ENCODE data around the gene KRTAP10-9.
"Not testable (repeated sequence)": the region's sequence is repeated elsewhere in the genome, so short reads cannot be mapped to it uniquely, and the experiment has no call there.

The KRTAP10-9 gene

GRCh38 chr21:44626673-44627143 lies at the start of gene KRTAP10-9:
KRTAP10-9 (plus strand) TSS chr21:44627093; CDS start chr21:44627172, 79 bp downstream.
- no peak for DNase-seq (ENCODE audit: low read depth)

GRCh38 chr21:44578371-44579055 lies 48.4 kb upstream of the KRTAP10-9 start:
- no peak for DNase-seq (ENCODE audit: low read depth)

GRCh38 chr21:44579056-44579832 lies 47.6 kb upstream of the KRTAP10-9 start:
- DNase-seq (ENCODE audit: low read depth) = no peak

DNA sequence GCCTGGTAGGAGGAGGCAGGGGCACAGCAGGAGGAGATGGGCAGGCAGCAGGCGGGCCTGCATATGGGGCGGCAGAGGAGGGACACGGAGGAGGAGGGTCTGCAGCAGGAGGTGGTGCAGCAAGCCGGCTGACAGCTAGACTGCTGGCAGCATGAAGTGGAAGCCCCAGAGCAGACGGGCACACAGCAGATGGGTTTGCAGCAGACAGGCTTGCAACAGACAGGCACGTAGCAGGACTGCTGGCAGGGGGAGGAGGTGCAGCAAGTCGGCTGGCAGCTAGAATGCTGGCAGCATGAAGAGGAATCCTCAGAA lies 47.1 kb upstream of the KRTAP10-9 start:
- DNase-seq (ENCODE audit: low read depth) = no peak

GRCh38 chr21:44580231-44580821 lies 46.6 kb upstream of the KRTAP10-9 start, which contains the start of gene KRTAP10-5:
KRTAP10-5 (minus strand) TSS chr21:44580604; CDS start chr21:44580578, 26 bp downstream.
- DNase-seq (ENCODE audit: low read depth) = not testable (repeated sequence)

- DNase-seq (ENCODE audit: low read depth) = no peak
Observed at GRCh38 chr21:44581158-44581557, 45.7 kb upstream of the KRTAP10-9 start.

GRCh38 chr21:44582055-44582454 lies 44.8 kb upstream of the KRTAP10-9 start:
- no peak for DNase-seq (ENCODE audit: low read depth)

DNA sequence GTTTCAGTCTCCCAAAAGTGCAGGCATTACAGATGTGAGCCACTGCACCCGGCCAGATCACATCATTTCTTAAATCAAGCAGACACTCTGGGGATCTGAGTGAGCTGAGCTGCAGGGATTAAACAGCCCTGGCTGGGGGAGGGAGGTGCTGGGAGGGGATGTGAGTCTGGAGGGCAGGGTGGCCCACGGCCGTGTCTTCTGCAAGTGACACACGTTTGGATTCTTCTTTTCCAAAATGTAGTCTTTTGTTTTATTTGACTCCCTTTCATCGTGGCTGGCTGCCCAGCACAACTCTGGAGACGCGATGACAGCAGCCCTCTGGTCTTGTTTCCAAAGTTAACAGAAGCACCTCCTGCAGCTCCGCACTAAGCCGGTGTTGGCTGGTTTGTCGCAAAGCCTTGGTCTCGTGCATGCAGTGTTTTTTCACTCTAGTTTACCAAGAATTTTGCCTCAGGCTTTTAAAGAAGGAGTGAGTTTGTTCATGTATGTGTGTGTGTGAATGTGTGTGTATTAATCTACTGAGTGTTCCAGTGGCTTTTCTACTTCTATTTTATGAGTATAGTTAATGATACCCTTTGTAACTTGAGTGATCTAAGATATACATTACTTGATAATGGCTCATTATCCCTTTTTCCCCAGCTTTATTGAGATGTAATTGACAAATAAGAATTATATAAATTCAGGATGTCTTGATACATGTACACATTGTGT lies 43.6 kb upstream of the KRTAP10-9 start:
- no peak for DNase-seq (ENCODE audit: low read depth)

DNA sequence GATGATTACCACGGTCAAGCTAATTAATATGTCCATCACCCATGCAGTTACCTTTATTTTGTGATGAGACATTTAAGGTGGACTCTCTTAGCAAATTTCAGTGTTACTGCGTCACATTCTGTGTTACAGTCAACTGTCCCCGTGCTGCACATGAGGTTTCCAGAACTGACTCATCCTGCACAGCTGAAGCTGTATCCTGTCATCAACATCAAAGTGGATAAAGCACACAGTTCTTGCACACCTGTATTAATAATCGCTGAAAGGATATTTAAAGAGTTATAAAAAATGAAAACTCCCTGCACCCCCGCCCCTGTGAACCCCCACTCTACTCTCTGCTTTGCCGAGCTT lies 43.1 kb upstream of the KRTAP10-9 start:
- no peak for DNase-seq (ENCODE audit: low read depth)

DNA sequence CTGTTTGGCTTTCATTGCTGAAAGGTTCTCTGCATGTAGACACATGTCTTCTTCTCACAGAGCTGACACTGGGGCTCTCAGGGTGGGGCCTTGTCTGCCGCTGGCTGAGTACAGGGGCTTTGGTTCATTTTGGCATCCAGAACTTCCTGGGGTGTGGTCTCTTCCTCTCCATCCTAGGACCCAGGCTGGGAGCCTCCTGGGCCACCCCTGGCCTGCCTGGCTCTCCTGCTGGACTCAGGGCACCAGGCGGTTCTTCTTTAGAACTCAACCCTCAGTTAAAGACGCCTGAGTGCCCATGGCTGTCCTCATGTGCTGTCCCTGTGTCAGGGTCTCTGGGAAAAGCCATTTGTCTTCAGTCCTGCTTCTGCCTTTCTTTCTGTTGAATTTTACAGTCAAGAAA lies 41.0 kb upstream of the KRTAP10-9 start:
- no peak for DNase-seq (ENCODE audit: low read depth)

- no peak for DNase-seq (ENCODE audit: low read depth)
Observed at GRCh38 chr21:44589094-44589493, 37.8 kb upstream of the KRTAP10-9 start.

DNA sequence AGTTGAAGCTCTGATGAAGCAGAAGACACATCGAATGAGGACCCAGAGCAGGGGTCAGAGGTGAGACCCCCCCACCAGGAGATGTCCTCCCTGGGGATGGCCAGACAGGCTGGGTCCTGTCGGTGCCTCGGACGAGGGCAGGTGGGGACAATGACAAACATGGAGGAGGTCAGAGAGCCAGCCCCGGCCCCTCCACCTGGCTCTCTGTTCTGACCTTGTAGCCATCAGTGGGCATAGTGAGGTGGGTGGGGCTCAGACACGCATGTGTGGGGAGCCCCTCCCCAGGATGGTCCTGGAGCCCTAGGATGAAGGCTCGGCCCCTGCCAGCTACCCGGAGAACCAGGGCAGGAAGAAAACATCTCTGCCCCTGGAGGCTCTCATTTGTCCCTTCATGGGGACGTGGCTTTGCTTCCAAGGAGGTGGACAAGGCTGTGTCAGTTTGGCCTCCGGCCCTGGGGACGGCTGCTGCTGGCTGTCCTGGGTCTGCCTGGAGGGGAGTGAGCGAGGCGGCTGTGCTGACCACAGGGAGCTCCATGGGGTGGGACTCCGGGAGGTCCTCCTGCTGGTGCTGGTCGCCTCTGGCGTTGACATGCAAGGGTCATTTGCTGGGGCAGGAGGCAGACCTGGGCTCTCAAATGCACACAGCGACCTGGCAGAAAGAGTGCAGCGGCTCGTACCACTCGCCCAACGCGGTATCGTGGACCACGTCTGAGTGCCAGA lies 37.1 kb upstream of the KRTAP10-9 start:
- no peak for DNase-seq (ENCODE audit: low read depth)

GRCh38 chr21:44590311-44590721 lies 36.6 kb upstream of the KRTAP10-9 start:
- DNase-seq (ENCODE audit: low read depth) = no peak

DNA sequence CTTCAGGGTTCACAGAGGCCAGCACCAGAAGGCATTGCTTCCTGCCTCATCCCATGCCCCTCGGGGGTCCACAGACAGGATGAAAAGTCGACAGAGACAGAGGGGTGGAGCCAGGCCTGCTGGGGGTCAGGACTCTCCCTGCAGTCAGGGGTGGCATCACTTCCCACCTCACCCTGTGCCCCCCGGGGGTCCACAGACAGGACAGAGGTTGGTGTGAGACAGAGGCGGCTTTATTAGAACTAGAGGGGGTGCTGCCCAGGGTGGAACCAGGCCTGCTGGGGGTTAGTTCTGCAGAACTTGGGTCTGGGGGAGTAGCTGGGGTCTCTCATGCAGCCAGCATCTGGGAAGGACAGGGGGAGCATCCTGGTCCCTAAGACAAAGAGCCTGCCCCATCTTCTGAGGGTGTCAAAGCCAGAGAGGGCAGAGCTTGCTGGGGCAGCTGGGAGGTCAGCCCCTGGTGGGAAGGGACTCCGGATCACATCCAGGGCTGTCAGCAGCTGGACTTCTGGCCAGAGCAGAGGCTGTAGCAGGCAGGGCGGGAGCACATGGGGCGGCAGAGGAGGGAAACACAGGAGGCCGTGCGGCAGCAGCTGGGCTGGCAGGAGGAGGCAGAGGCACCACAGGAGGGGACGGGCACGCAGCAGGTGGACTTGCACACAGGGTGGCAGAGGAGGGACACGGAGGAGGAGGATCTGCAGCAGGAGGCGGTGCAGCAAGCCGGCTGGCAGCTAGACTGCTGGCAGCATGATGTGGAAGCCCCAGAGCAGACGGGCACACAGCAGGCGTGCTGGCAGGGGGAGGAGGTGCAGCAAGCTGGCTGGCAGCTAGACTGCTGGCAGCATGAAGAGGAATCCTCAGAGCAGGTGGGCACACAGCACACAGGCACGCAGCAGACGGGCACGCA lies 35.7 kb upstream of the KRTAP10-9 start:
- DNase-seq (ENCODE audit: low read depth) = not testable (repeated sequence)

DNA sequence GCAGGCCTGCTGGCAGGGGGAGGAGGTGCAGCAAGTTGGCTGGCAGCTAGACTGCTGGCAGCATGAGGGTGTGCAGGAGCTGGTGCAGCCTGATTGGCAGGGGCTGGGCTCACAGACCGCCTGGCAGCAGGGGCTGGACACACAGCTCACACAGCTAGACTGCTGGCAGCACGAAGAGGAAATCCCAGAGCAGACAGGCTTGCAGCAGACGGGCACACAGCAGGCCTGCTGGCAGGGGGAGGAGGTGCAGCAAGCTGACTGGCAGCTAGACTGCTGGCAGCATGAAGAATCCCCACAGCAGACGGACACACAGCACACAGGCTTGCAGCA lies 35.1 kb upstream of the KRTAP10-9 start:
- DNase-seq (ENCODE audit: low read depth) = not testable (repeated sequence)

GRCh38 chr21:44592446-44593311 lies 34.2 kb upstream of the KRTAP10-9 start, which contains the start of gene KRTAP10-6:
KRTAP10-6 (minus strand) TSS chr21:44592505; CDS start chr21:44592484, 21 bp downstream.
- DNase-seq (ENCODE audit: low read depth) = no peak

DNA sequence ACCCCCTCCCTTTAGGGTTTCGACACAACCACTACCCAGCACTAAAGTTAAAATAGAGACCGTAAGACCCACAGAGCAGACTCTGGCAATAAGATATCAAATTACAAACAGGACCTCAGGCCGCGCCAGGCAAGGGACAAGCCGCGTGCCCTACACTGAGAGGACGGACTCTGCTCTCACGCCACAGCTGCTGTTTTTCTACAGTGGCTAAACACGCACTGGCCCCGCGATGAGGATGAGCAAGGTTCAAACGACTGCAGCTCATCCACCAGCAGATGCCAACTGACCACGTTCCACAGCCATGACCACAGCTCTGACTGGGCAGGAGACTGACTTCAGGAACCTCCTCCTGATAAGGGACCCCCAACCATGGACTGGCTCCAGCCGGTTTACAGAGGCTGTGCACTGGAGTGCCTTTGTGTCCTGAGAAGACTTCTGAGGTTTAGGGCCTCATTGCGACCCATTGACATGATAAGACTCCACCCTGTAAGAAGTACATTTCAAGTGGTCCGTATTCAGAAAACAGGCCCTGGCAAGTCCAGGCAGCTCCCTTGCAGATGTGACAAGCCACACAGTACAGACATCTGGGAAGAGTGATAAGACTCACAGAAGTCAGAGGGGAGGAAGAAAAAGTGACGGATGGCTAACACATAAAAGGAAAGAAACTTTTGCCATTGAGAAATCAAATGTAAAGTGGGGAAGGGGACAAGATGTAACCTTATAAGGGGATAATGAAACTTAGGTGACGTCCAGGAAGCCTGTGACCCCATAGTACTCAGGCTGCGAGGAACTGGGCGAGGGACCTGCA lies 33.1 kb upstream of the KRTAP10-9 start:
- DNase-seq (ENCODE audit: low read depth) = no peak

DNA sequence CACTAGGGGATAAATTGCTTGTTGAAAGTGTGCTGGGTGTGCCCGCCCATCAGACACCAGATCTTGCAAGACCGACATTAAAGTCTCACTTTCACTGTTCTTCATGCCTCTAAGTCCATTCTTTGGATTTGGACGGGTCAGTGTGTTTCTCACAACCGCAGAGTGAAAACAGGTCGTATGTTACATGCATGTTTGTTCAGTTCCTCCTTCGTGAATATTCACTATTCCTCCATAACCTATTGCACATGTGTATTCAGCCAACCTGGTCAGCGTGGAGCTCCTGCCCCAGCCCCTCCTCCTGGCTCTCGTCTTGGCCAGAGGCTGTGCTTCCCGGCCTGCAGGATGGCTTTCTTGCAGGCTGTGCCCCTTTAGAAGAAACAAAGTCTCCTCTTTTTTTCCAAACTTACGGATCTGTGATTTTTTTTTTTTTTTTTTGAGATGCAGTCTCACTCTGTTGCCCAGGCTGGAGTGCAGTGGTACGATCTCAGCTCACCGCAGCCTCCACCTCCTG lies 32.4 kb upstream of the KRTAP10-9 start:
- no peak for DNase-seq (ENCODE audit: low read depth)

GRCh38 chr21:44595524-44595923 lies 31.4 kb upstream of the KRTAP10-9 start:
- no peak for DNase-seq (ENCODE audit: low read depth)

Data from activated T-helper 1 cell treated with Interleukin-2 at 50 U/mL for 16 hours (primary cell).